ENCODE measurements around the gene CLEC10A.
A peak's percentile ranks its signal among the peaks of the same experiment; 100 is the strongest.
"Not testable (repeated sequence)": the region's sequence is repeated elsewhere in the genome, so short reads cannot be mapped to it uniquely, and the experiment has no call there.

Gene CLEC10A

DNA sequence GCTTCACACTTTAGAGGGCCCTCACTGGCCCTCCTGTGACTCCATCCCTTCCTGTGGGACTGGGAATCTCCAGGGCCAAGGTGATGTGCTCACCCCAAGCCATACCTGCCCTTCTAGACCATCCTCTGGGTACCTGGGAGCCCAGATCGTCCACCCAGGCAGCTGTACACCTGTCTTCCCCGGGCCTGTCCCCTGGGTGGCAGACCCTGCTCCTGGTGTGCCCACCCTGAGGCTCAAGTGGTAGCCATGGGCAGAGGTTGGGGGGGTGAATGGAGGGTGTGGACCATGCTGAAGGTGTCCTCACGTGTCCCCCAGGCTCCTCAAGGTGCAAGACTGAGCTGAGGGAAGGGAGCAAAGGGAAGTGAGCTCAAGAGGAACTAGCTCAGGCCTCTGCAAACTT is 9.3 kb downstream of the CLEC10A start:
- no peak for DNase-seq

GRCh38 chr17:7068268-7068667 is 11.8 kb downstream of the CLEC10A start:
- DNase-seq, result no peak

GRCh38 chr17:7067198-7067597 is 12.9 kb downstream of the CLEC10A start:
- no peak for DNase-seq

DNA sequence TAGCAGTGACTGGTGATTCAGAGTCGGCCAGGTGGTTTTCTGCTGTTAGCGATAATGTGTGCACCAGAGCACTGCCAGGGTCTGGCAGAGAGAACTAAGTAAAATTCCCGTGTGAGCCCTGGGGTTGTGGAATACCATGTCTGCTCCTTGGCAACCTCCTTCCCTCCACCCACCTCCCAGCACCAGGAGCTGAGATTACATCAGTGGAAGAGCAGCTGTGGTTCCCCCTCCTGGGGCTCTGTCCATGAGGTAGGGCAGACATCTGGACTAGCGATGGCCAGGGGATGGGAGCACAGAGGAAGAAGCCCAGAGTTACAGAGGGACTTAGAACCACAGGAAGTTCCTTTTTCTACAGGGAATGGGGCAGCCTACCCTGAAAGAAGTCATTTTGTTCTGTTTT is 15.8 kb downstream of the CLEC10A start:
- DNase-seq, result peak; percentile 13

GRCh38 chr17:7063518-7064094 is 16.4 kb downstream of the CLEC10A start:
- peak; percentile 8 for DNase-seq

DNA sequence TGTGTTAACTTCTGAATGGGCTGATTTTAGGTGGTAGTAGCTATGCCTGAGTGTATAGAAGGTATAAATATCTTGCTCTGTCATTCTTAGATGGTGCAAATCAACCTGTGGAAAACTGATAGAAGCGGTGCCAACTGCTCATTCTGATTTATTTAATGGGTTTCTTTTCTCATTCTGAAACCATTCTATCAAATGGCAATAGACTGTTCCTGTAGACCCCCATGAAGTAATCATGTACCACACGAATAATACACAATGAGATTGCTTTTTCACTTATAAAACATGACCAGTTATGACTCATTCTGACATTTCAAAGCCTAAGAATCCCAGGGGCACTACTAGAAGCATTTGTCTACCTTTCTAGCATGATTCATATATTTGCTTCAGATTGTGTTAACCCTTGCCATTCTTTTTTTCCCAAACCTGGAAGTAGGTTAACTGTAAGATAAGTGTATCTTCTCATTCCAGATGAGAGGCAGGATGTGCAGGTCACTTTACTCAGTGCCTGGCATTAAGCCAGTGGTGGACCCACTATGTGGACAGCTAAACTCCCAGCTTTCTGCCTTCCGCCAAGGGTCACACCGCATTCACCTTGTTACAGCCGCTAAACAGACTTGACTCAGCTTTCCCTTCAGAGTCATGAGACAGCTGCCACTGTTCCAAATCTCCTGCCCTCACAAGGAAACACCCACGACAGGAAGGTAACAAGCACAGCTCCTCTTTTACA is 19.7 kb downstream of the CLEC10A start:
- no peak for DNase-seq

- DNase-seq, result no peak
Observed at GRCh38 chr17:7058831-7059447, 21.1 kb downstream of the CLEC10A start.

DNA sequence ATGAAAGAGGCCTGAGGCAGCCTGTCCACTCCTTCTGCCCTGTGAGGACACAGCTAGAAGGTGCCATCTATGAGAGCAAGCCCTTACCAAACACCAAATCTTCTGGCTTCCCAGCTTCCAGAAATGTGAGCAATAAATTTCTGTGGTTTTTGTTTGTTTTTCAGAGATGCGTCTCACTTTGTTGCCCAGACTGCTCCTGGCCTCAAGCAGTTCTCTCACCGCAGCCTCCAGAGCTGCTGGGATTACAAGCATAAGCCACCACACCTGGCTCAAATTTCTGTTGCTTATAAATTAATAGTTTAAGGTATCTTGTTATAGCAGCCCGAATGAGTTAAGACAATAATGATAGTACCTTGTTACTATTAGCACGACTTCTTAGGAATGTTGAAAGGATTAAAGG is 23.7 kb downstream of the CLEC10A start:
- no peak for DNase-seq

- DNase-seq, result not testable (repeated sequence)
Observed at GRCh38 chr17:7050583-7050982, 29.5 kb downstream of the CLEC10A start.

DNA sequence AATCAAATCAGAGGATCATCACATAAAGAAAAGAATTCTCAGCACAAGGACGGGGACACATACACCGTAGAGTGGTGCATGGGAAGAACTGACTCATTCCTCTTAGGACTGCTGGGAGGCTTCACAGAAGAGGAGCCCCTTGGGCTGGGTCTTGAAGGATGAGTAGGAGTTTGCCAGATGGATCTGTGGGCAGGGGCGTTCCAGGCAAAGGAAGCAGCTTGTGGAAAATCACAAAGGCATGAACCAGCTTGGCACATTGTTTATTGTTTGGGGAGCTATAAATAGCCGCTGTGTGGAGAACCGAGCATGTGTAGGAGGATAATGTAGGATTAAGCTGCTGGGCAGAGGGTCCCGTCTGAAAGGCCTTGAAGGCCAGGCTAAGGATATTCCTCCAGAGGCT is 31.1 kb downstream of the CLEC10A start:
- DNase-seq, result no peak

- no peak for DNase-seq
Observed at GRCh38 chr17:7047566-7047965, 32.5 kb downstream of the CLEC10A start.

DNA sequence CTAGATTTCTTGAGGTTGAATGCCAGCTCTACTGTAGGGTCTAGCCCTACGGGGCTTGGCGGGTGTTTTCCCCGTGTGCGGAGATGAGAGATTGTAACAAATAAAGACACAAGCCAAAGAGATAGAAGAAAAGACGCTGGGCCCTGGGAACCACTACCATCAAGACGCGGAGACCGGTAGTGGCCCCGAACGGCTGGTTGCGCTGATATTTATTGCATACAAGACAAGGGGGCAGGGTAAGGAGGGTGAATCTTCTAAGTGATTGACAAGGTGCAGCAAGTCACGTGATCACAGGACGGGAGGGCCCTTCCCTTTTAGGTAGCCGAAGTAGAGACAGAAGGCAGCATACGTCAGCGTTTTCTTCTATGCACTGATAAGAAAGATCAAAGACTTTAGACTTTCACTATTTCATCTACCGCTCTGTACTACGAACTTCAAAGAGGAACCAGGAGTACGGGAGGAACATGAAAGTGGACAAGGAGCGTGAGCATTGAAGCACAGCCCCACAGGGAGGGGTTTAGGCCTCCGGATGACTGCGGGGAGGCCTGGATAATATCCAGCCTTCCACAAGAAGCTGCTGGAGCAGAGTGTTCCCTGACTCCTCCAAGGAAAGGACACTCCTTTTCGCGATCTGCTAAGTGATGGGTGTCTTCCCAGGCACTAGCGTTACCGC is 33.2 kb downstream of the CLEC10A start:
- DNase-seq, result peak; percentile 73

GRCh38 chr17:7046127-7046724 is 33.8 kb downstream of the CLEC10A start:
- DNase-seq, result no peak

DNA sequence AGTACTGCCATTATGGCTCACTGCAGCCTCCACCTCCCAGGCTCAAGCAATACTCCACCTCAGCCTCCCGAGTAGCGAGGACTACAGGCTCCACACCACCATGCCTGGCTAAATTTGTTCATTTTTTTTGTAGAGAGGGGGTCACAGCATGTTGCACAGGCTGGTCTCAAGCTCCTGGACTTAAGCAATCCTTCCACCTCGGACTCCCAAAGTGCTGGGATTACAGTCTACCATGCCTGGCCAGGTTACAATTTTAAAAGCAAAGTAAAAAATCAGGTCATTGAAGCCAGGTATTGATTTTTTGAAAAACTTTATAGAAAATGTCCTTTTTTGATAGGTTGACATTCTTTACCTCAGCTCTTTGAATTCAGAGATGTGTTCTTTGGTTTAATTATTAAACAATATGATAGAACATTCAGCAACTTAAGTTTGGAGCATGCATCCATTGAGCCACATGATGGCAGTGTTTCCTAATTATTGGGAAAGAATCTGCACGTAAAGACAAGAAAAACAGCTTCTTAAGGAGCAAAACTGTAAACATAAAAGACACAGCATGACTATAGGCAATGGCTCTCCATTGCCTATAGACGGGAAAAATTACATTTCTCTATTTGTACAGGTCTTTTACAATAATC is 34.4 kb downstream of the CLEC10A start:
- DNase-seq, result peak; percentile 70

GRCh38 chr17:7043497-7044198 is 36.4 kb downstream of the CLEC10A start, which contains the start of gene SLC16A11:
Gene SLC16A11, minus strand, starts transcription at chr17:7044092. Its CDS starts 579 bp downstream, at chr17:7043513.
- DNase-seq, result no peak

- no peak for DNase-seq
Observed at GRCh38 chr17:7043182-7043496, 36.9 kb downstream of the CLEC10A start.

GRCh38 chr17:7042501-7043181 is 37.4 kb downstream of the CLEC10A start:
- no peak for DNase-seq

GRCh38 chr17:7041607-7042500 is 38.2 kb downstream of the CLEC10A start:
- no peak for DNase-seq

- DNase-seq, result no peak
Observed at GRCh38 chr17:7039832-7040231, 40.2 kb downstream of the CLEC10A start.

DNA sequence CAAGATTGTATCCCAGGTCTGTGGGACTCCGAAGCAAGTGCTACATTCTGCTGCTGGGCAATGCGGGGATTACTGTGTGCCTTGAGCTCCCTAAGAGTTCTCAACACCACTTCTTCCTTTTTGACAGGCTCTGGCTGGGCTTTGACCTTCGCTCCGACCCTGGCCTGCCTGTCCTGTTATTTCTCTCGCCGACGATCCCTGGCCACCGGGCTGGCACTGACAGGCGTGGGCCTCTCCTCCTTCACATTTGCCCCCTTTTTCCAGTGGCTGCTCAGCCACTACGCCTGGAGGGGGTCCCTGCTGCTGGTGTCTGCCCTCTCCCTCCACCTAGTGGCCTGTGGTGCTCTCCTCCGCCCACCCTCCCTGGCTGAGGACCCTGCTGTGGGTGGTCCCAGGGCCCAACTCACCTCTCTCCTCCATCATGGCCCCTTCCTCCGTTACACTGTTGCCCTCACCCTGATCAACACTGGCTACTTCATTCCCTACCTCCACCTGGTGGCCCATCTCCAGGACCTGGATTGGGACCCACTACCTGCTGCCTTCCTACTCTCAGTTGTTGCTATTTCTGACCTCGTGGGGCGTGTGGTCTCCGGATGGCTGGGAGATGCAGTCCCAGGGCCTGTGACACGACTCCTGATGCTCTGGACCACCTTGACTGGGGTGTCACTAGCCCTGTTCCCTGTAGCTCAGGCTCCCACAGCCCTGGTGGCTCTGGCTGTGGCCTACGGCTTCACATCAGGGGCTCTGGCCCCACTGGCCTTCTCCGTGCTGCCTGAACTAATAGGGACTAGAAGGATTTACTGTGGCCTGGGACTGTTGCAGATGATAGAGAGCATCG is 41.8 kb downstream of the CLEC10A start:
- DNase-seq, result no peak

All from MV-4-11 (cell line).